Measurements from ENCODE around the gene GLI3.

- TF ChIP-seq, protein P1, sequence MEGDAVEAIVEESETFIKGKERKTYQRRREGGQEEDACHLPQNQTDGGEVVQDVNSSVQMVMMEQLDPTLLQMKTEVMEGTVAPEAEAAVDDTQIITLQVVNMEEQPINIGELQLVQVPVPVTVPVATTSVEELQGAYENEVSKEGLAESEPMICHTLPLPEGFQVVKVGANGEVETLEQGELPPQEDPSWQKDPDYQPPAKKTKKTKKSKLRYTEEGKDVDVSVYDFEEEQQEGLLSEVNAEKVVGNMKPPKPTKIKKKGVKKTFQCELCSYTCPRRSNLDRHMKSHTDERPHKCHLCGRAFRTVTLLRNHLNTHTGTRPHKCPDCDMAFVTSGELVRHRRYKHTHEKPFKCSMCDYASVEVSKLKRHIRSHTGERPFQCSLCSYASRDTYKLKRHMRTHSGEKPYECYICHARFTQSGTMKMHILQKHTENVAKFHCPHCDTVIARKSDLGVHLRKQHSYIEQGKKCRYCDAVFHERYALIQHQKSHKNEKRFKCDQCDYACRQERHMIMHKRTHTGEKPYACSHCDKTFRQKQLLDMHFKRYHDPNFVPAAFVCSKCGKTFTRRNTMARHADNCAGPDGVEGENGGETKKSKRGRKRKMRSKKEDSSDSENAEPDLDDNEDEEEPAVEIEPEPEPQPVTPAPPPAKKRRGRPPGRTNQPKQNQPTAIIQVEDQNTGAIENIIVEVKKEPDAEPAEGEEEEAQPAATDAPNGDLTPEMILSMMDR (IDR thresholded peaks at IDR 0.05) = no peak
- no peak for TF ChIP-seq POLR2A (IDR thresholded peaks at IDR 0.05)
Measured at GRCh38 chr7:42010751-42011150, 226.3 kb downstream of the GLI3 start.

All from suprapubic skin (tissue), 3 donors.